ENCODE data around the gene ASS1.
"Not testable (repeated sequence)": the region's sequence is repeated elsewhere in the genome, so short reads cannot be mapped to it uniquely, and the experiment has no call there.

ASS1 gene

GRCh38 chr9:130444565-130445221, at the start of gene ASS1:
ASS1 (plus strand) TSS chr9:130444961; CDS start chr9:130452229, 7,268 bp downstream.
- DNase-seq, result no peak

- DNase-seq, result no peak
Measured at GRCh38 chr9:130395810-130396435, 48.8 kb upstream of the ASS1 start.

DNA sequence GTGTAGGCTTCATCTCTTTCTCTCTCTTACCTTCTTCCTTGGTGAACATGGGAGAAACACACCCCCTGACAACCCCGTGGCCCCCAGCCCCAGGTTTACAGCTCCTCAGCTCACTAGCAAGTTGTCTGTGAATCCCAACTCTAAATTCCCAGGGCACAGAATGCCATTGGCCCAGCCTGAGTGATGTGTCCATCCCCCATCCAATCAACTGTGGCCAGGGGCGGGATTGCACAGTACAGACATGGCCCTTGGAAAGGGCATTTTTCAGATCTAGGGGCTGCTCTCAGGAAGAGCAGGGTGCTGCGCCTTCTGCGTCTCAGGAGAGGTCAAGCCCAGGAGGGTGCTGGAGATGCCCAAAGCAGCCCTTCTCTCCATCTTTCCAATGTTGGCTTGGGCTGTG, 48.2 kb upstream of the ASS1 start:
- DNase-seq, result no peak

DNA sequence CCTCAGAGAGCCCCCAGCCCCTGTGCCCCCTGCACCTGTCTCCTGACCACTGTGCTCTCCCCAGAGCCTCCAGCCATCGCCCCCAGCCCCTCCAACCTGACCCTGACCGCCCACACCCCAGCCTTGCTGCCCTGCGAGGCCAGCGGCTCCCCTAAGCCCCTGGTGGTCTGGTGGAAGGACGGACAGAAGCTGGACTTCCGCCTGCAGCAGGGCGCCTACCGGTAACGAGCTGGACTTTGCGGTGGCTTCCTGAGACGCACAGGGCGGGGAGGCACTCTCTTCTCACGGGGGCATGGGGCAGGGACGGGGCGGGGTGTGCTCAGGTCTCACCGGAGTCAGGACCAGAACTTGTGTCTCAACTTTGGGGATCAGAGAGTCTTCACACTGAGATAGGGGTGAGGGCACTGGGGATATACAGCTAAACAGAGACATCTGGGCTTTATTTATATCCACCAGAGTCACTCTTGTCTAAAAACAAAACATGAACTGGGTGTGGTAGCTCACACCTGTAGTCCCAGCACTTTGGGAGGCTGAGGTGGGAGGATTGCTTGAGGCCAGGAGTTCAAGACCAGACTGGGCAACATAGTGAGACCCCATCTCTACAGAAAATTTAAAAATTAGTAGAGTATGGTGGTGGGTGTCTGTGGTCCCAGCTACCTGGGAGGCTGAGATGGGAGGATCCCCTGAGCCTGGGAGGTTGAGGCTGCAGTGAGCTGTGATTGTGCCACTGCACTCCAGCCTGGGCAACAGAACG, 46.1 kb upstream of the ASS1 start:
- DNase-seq, result no peak

- DNase-seq, result no peak
Measured at GRCh38 chr9:130399768-130400167, 45.0 kb upstream of the ASS1 start.

DNA sequence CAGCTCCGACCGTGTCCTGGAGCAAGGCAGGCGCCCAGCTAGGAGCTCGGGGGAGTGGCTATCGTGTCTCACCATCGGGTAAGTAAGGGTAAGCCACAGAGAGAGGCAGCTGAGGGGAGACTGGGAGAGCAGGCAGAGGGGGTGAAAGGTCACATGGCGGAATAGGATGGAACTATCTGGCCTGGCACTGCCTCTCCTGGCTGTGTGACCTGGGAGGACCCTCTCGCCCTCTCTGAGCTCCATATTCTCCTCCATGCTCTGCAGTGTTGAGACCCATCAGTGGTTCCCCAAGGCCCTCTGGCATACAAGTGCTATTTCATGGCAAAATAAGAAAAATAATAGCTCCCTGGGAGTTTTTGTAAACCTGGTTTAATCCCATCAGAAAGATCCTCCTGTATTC, 43.9 kb upstream of the ASS1 start:
- DNase-seq, result no peak

- DNase-seq, result not testable (repeated sequence)
Measured at GRCh38 chr9:130401742-130402141, 43.0 kb upstream of the ASS1 start.

DNA sequence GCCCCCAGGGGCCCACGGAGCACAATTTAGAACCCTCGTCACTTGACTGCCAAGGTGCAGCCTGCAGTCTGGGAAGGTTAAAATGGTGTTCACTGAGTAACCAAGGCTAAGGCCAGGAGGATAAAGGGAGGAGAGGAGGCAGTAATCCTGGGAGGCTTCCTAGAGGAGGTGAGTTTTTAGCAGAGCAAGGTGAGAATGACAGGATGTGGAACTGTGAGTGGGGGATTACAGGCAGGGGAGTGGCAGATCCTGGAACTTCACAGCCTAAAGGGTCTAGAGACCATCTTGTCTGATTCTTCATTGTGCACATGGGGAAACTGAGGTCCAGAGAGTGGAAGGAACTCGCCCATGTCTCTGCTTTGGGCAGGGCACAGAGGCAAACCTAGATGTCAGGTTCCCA, 42.5 kb upstream of the ASS1 start:
- no peak for DNase-seq

DNA sequence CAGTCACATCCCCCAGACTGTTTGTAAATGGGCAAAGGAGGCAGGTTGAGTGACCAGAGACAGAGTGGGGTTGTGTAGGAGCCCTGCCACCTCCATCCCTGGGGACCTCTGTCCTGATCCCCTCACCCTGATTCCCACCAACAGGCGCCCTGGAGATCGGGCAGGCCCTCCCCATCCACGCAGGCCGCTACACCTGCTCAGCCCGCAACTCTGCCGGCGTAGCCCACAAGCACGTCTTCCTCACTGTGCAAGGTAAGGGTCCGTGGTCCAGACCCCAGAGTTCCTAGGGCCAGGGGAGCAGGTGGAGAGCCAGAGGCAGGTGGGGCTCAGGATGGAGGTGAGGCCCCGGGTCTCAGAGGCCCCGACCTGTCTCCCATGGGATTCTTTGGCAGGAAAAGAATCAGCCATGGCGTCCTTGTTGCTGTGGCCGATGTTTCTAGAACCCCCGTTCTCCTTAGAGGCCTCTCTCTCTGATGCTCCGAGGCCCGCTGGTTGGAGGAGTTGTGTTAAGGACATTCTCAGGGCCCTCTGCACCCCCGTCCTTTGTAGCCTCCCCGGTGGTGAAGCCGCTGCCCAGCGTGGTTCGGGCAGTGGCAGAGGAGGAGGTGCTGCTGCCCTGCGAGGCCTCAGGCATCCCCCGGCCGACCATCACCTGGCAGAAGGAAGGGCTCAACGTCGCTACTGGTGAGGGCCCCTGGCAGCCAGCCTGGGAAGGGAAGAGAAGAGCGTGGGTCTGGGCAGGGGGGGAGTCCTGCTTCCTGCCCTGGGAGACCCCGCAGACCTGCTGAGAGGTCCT, 41.9 kb upstream of the ASS1 start:
- no peak for DNase-seq

- no peak for DNase-seq
Measured at GRCh38 chr9:130405657-130406257, 39.0 kb upstream of the ASS1 start.

GRCh38 chr9:130406278-130406895, 38.4 kb upstream of the ASS1 start:
- DNase-seq, result no peak

DNA sequence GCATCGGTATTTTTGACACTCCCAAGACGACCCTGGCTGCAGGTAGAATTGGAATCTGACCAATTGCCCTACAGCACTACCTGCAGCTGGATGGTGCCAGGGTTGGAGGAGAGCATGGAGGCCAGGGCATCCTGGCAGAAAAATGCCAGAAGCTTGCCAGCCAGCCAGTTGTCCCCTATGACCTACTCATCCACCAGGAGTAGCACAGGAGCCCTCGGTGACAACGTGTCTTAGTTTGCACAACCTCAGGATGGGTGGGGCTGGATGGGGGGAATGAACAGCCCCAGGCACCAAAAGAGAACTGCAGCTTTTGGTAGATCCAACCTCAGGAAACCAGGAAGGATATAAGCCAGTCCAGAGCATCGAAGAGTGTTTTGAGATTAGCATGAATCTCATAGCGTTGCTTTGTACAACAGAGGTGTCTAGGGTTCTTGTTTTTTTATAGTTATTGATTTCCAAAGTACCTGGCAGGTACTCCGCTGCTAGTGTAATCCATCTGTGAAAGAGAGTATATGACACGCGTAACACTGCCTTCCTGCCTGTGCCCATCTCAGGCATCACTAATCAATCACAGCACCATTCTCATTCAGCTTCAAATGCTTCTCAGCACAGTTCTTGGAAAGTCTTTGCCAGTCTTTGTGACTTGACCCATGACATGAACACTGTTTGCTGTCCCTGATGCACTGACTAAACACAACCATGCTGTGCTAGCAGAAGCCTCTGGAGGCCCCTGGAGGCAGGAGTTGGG, 36.7 kb upstream of the ASS1 start:
- DNase-seq, result no peak

GRCh38 chr9:130408669-130409068, 36.1 kb upstream of the ASS1 start:
- no peak for DNase-seq

GRCh38 chr9:130409246-130409645, 35.5 kb upstream of the ASS1 start:
- DNase-seq, result no peak

- no peak for DNase-seq
Measured at GRCh38 chr9:130410443-130410842, 34.3 kb upstream of the ASS1 start.

GRCh38 chr9:130411566-130411915, 33.2 kb upstream of the ASS1 start:
- no peak for DNase-seq

DNA sequence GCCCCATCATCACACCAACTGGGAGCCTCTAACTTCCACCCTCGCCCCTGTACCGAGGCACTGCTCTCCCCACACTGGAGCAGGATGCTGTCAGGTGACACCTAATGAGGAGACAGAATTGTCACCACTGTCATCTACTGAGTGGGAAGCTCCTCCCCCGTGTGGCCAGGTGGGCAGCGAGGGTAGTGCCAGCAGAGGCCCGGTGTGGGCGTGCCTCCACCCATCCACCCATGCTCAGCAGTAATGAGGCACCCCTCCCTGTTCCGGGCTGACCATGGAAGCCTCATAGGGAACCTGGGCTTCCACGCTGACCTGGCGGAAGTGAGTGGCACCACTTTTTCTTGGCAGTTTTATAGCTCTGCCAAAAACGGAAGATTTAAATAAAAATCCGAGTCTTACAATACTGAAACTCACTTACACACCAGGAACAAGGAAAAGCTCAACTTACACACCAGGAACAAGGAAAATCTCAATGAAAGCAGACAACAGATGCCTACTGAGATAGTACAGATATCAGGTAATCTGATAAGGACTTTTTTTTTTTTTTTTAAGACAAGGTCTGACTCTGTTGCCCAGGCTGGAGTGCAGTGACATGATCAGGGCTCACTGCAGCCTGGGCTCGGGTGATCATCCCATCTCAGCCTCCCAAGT, 30.6 kb upstream of the ASS1 start:
- no peak for DNase-seq

- DNase-seq, result no peak
Measured at GRCh38 chr9:130414910-130415746, 29.6 kb upstream of the ASS1 start.

DNA sequence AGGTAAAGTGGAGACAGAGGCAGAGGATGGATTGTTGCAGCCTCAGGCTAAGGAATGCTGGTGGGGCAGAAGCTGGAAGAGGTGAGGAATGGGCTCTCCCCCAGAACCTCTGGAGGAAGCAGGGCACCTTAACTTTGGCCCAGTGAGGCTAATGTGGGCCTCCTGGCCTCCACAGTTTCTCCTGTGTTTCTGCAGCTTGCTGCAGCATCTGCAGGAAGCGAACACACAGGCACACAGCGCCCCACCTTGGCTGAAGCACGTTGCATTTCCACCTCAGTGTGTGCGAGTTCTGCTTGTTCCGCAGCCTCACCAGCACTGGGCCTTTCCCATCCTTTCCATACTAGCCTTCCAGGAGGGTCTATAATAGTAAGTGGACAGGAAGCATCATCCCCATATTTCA, 27.2 kb upstream of the ASS1 start:
- no peak for DNase-seq

DNA sequence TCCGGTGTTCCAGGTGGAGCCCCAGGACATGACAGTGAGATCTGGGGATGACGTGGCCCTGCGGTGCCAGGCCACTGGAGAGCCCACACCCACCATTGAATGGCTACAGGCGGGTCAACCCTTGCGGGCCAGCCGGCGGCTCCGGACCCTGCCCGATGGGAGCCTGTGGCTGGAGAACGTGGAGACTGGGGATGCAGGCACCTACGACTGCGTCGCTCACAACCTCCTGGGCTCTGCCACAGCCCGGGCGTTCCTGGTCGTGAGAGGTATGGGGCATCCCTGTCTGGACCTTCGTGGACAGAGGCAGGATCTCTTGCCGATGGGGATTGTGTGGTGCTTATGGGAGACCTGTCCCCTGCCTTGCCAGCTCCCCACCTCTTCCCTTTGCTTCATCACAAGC, 26.0 kb upstream of the ASS1 start:
- DNase-seq, result no peak

Measured in SW 1271 (cell line).